Glutamatergic neuron (in vitro differentiated cells): ENCODE measurements around the gene GTPBP1. TPM values are rescaled to one million over a fixed set of nuclear protein-coding genes. Genes with fewer than 3 reads are reported as not detected.

ENCODE experiments used
- DNase-seq: peaks from one replicate; pipeline ENCODE4 v3.0.0; 2022
- H3K27ac Mint-ChIP-seq: one replicate; pipeline ENCODE4 v1.8.0; 2020; ENCODE audit warnings: mild to moderate bottlenecking, mixed read lengths, inconsistent platforms; ENCODE audit not compliant: unreplicated experiment
- H3K27me3 Mint-ChIP-seq: one replicate; pipeline ENCODE4 v1.8.0; 2020; ENCODE audit warnings: mild to moderate bottlenecking, moderate library complexity, mixed read lengths, inconsistent platforms; ENCODE audit not compliant: unreplicated experiment
- H3K36me3 Mint-ChIP-seq: one replicate; pipeline ENCODE4 v1.8.0; 2020; ENCODE audit warnings: mild to moderate bottlenecking, mixed read lengths, inconsistent platforms; ENCODE audit not compliant: unreplicated experiment
- H3K4me1 Mint-ChIP-seq: one replicate; pipeline ENCODE4 v1.8.0; 2020; ENCODE audit warnings: mild to moderate bottlenecking, low read depth, mixed read lengths, inconsistent platforms; ENCODE audit not compliant: unreplicated experiment
- H3K4me3 Mint-ChIP-seq: one replicate; pipeline ENCODE4 v1.8.0; 2020; ENCODE audit warnings: mild to moderate bottlenecking, mixed read lengths, inconsistent platforms; ENCODE audit not compliant: unreplicated experiment
- H3K9me3 Mint-ChIP-seq: one replicate; pipeline ENCODE4 v1.8.0; 2020; ENCODE audit warnings: mild to moderate bottlenecking, moderate library complexity, mixed read lengths, inconsistent platforms; ENCODE audit not compliant: unreplicated experiment
- CTCF ChIP-seq: fragments of 200-600 bp; sonication (generic); IDR thresholded peaks from one replicate; pipeline ENCODE4 v1.5.0; 2021; ENCODE audit not compliant: partially characterized antibody, unreplicated experiment
- total RNA-seq: library from RNA; stranded (reverse); fragmentation: NEBNext Ultra II Directional; extraction: Animal tissue kit (Norgen Biotek cat#: 25700); gene quantifications from one replicate; pipeline ENCODE4 v1.2.1, GENCODE V29; 2021; ENCODE audit not compliant: unreplicated experiment

Gene GTPBP1
- total RNA-seq, 1 donor from 2014 or later: 55.6 TPM

DNA sequence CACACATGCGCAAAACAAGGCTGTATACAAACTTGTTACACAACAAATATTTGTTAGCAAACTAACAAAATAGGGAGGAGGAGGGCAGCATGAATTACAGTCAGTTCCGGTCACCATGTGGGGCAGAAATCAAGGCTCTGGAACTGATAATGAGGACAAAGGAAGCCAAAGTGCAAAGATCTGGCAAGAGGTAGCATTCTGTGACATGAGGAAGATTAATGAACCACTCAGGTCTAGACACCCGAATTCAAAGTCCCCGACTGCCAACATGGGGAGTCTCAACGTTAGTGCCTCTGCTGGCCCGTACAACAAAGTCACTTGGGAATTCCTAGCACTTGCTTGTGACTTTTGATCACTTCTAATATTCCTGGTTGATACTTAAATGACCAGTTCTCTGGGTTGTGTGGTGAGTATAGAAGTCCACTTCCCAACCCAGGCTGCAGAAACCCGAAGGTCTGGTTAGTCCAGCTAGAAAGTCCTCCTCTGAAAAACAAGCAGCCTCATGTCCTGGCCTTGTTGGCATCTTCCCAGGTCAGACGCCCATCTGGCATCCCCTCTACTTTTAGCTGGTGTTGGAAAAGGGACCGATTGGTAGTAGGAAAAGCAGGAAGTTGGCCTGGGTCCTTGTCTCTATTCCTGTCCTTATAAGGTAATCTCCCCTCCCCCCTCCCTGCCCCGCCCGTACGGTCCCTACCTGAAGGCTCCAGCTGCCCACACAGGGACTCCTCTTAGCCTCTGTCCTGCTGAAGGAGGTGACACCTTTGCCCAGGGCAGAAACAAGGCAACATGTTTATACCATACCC lies 48.4 kb downstream of the GTPBP1 start:
- TF ChIP-seq CTCF: no peak
- H3K4me3 Mint-ChIP-seq: peak overlapping the region; percentile 99
- DNase-seq: no peak
- H3K4me1 Mint-ChIP-seq: peaks cover 22% of the 10 kb centered on the region
- H3K27ac Mint-ChIP-seq: peak overlapping the region; percentile 98
- peaks cover 4% of the 10 kb centered on the region for H3K36me3 Mint-ChIP-seq
- peaks cover 12% of the 10 kb centered on the region for H3K27me3 Mint-ChIP-seq
- H3K9me3 Mint-ChIP-seq: peaks cover 8% of the 10 kb centered on the region

GRCh38 chr22:38754751-38755154 lies 49.0 kb downstream of the GTPBP1 start:
- Mint-ChIP-seq H3K27me3 (peaks cover 12% of the 10 kb centered on the region), H3K27ac (peak overlapping the region; percentile 98)
- no peak for TF ChIP-seq CTCF

DNA sequence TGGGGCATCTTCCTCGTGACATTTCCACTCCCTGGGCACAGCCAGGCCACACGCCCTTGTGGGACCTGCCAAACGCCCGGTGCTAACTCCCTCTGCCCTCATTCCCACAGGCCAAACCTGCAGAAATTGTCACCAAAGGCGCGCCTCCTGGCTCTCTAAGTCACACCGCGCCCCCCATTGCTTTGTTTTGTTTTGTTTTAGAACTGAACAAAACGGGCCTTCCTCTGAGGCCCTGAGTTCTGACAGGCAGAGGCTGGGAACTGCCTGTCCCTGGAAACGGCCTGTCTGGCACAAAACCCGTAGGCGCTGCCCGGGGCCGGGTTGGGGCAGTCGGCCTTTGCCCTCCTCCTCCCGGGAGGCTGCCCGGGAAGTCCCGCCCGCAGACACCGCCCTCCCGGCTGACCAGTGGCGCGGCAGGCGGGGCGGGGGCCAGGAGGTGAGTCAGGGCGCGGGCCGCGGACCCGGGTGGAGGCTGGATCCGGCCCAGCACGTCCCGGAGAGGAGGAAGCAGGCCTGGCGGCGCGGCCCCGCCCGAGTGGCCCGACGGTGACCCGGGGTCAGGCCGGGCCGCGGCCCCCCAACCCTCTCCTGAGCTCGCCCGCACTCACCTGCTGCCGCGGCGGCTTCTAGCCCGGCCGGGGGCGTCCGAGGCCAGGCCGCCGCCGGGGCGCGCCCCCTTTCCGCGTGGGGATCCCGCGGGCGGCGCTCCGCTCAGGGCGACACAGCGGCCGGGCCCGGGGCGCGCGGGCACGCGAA lies 49.6 kb downstream of the GTPBP1 start:
- peak; percentile 77 for DNase-seq
- Mint-ChIP-seq H3K9me3 (peaks cover 10% of the 10 kb centered on the region), H3K4me1 (peaks cover 27% of the 10 kb centered on the region), H3K36me3 (peaks cover 4% of the 10 kb centered on the region), H3K27ac (peak overlapping the region; percentile 98), H3K27me3 (peaks cover 13% of the 10 kb centered on the region), H3K4me3 (peak overlapping the region; percentile 99)
- TF ChIP-seq CTCF: no peak

More at GRCh38 chr22:38754751-38755154, 49.0 kb downstream of the GTPBP1 start:
- DNase-seq: no peak
- Mint-ChIP-seq H3K9me3 (peaks cover 8% of the 10 kb centered on the region), H3K4me3 (peak overlapping the region; percentile 99), H3K36me3 (peaks cover 4% of the 10 kb centered on the region), H3K4me1 (peaks cover 24% of the 10 kb centered on the region)

- H3K4me3 Mint-ChIP-seq: peak within 1 kb of the TSS; percentile 99
- peak; percentile 93 for DNase-seq
- TF ChIP-seq CTCF: no peak
- H3K27ac Mint-ChIP-seq: peak within 1 kb of the TSS; percentile 98
- peaks cover 4% of the 10 kb centered on the region for H3K36me3 Mint-ChIP-seq
- peaks cover 11% of the 10 kb centered on the region for H3K9me3 Mint-ChIP-seq
- peaks cover 14% of the 10 kb centered on the region for H3K27me3 Mint-ChIP-seq
- peaks cover 32% of the 10 kb centered on the region for H3K4me1 Mint-ChIP-seq
These were observed 50.3 kb downstream of the GTPBP1 start, which contains the start of gene SUN2 for GRCh38 chr22:38755911-38756532. TSS of gene SUN2 (minus strand) at chr22:38755998. CDS start at chr22:38752628, 3,370 bp downstream.
